Measurements from ENCODE around the gene ADAR. TPM values are rescaled to one million over a fixed set of nuclear protein-coding genes. Genes with fewer than 3 reads are reported as not detected.

Gene ADAR
- total and polyA plus RNA-seq, 2 of the 8 experiments (the other 6 are each of a cell fraction or from before 2014, with no cell fraction given): 125 to 242 TPM

DNA sequence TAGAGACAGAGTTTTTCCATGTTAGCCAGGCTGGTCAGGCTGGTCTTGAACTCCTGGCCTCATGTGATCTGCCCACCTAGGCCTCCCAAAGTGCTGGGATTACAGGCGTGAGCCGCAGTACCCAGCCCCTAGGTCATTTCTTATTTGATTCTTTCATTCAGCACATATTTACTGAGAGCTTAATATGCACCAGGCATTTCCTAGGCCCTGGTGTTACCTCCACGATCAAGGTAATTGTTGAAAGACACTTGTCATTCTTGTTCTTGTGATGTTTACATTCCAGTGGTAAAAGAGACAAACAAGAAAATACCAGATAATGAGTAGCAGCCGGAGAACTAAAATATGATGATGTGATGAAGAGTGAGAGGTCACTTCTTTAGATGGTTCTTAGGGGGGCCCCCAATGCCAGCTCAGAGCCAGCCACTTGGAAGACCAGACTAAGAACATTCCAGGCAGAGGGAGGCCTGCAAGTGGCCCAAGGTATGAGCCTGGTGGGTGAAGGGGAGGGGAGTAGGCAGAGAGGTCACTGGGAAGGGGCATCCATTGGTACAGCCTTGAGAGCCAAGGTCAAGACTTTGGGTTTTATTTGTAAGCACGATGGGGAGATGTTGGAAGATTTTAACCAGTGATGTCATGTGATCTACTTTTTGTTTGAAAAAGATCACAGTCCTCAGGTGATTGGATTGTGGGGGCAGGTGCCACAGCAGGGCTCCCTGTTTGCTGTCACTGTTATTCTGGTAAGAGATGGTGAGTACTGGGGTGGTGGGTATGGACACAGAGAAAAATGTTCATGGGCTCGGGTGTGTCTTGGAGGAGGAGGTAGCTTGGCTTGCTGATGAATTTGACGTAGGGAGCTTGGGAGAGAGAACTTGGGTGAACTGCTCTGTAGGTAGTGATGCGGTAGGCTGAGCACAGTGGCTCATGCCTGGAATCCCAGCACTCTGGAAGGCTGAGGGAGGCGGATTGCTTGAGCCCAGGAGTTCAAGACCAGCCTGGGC lies 68.2 kb downstream of the ADAR start:
- H2AK5ac ChIP-seq (ENCODE audit: low read depth, low read length): no peak overlapping the region
- H2BK5ac ChIP-seq (ENCODE audit: low read depth, low read length): no peak overlapping the region
- H3K23ac ChIP-seq (ENCODE audit: insufficient read length): no peak overlapping the region
- H3K18ac ChIP-seq (ENCODE audit: extremely low read depth, low read length): no peak overlapping the region
- H4K5ac ChIP-seq (ENCODE audit: insufficient read length, low read depth, low read length): no peak overlapping the region
- no peak overlapping the region for H2BK15ac ChIP-seq (ENCODE audit: low read length)
- H3K27me3 ChIP-seq (replicated peaks in 1 of 4; ENCODE audit: control insufficient read depth in 3 of 4, extremely low read depth in 1 of 4, insufficient read depth in 3 of 4, low read length in 3 of 4): no peaks in the 10 kb centered on the region
- H3K36me3 ChIP-seq (ENCODE audit: control insufficient read depth in 2 of 4, insufficient read depth in 4 of 4, low read length in 3 of 4): no peaks in the 10 kb centered on the region
- no peak overlapping the region for H2AFZ ChIP-seq (ENCODE audit: low read length)
- H3K4me1 ChIP-seq (replicated peaks in 1 of 4; ENCODE audit: control insufficient read depth in 3 of 4, insufficient read depth in 4 of 4, low read length in 3 of 4): peaks cover 0 to 4% (median 3%) of the 10 kb centered on the region in 4 experiments; a peak in 2 of 7 replicates
- no peak overlapping the region for H3K56ac ChIP-seq (replicated peaks; ENCODE audit: insufficient read length, low read depth, low read length)
- H3K9ac ChIP-seq (replicated peaks in 1 of 4; ENCODE audit: extremely low read depth in 1 of 4, low read depth in 3 of 4, low read length in 3 of 4): no peak overlapping the region
- no peak overlapping the region for H2BK12ac ChIP-seq (ENCODE audit: low read depth, low read length)
- CTCF ChIA-PET (ENCODE audit: partially characterized antibody): interaction anchor here (0.6 to 6.1 kb wide), 5 partner anchors 20 to 545 kb away, joined by 3 to 41 read pairs (median 3); no protein-coding TSS in a partner anchor
- no peaks in the 10 kb centered on the region for H3K79me1 ChIP-seq (ENCODE audit: low read depth, low read length)
- H3K23me2 ChIP-seq (ENCODE audit: low read depth, low read length): no peaks in the 10 kb centered on the region
- no peak for FAIRE-seq
- no peak overlapping the region for H2BK20ac ChIP-seq (ENCODE audit: low read length)
- no peaks in the 10 kb centered on the region for H3K79me2 ChIP-seq (ENCODE audit: control insufficient read depth in 1 of 2, insufficient read depth in 2 of 2, low read length in 2 of 2)
- H4K8ac ChIP-seq (ENCODE audit: extremely low read depth, insufficient read depth, low read length): no peak overlapping the region
- no peak overlapping the region for H3K27ac ChIP-seq (ENCODE audit: low read depth, low read length)
- H3K9me3 ChIP-seq (ENCODE audit: insufficient read depth in 2 of 2, low read depth in 1 of 2, low read length in 1 of 2): no peaks in the 10 kb centered on the region
- H3K4me2 ChIP-seq (ENCODE audit: insufficient read depth in 1 of 2, low read depth in 2 of 2, low read length in 2 of 2): no peak overlapping the region
- H3K4ac ChIP-seq (replicated peaks; ENCODE audit: insufficient read length, low read depth, low read length): no peak overlapping the region
- POLR2A ChIA-PET (ENCODE audit: partially characterized antibody): interaction anchor here (0.6 kb wide), 1 partner anchor 1442 kb away, joined by 3 read pairs; no protein-coding TSS in a partner anchor
- H4K91ac ChIP-seq (replicated peaks; ENCODE audit: insufficient read length, low read length): no peak overlapping the region
- no peak overlapping the region for H3K4me3 ChIP-seq (ENCODE audit: extremely low read depth in 1 of 4, insufficient read depth in 2 of 4, low read depth in 3 of 4, low read length in 4 of 4)
- no peak overlapping the region for H3K14ac ChIP-seq (ENCODE audit: insufficient read length)
- 88% methylated on average over 9 of the region's 9 CpGs; no CpG with 5 or more reads in 1 of the 2 experiments for WGBS, 2 experiments (ENCODE audit: extremely low coverage in 1 of 2, insufficient coverage in 1 of 2, insufficient read length in 1 of 2, insufficient replicate concordance in 2 of 2, low coverage in 1 of 2, low lambda C conversion rate in 2 of 2, missing lambda C conversion rate in 1 of 2)
- H2BK120ac ChIP-seq (replicated peaks; ENCODE audit: low read depth, low read length): no peak overlapping the region
- H4K20me1 ChIP-seq (replicated peaks in 1 of 2; ENCODE audit: control insufficient read depth in 1 of 2, insufficient read depth in 2 of 2, low read length in 2 of 2): no peaks in the 10 kb centered on the region
- no peak for DNase-seq (ENCODE audit: low read depth in 1 of 2, low spot score in 2 of 2)
- TF ChIP-seq E2F6 (IDR thresholded peaks at IDR 0.05) (no peak), EGR1 (IDR thresholded peaks at IDR 0.05; ENCODE audit: borderline replicate concordance, low read depth, low read length) (no peak), BRCA1 (IDR thresholded peaks at IDR 0.05; ENCODE audit: low read depth, low read length) (no peak), TAF7 (optimal IDR thresholded peaks at IDR 0.05; ENCODE audit: borderline replicate concordance, low read depth, low read length) (no peak), NANOG (IDR thresholded peaks at IDR 0.05; ENCODE audit: insufficient read depth, low read depth, low read length, poor library complexity, severe bottlenecking) (no peak), BCL11A (IDR thresholded peaks at IDR 0.05; ENCODE audit: low read depth in 2 of 2, low read length in 2 of 2) (no peak), FOSL1 (IDR thresholded peaks at IDR 0.05; ENCODE audit: insufficient read depth, low read depth, low read length) (no peak)
